GM18870 (cell line): ENCODE data around the gene PTPRCAP.

Experiments used
- ATAC-seq: cut with Tn5 transposase; IDR thresholded peaks from one replicate; pipeline ENCODE4 v1.9.1; 2021; ENCODE audit warnings: moderate library complexity; ENCODE audit not compliant: unreplicated experiment

PTPRCAP gene

GRCh38 chr11:67441731-67442351 is 4.4 kb upstream of the PTPRCAP start:
- ATAC-seq: no peak

GRCh38 chr11:67441098-67441563 is 3.6 kb upstream of the PTPRCAP start:
- no peak for ATAC-seq

- ATAC-seq: no peak
Observed at GRCh38 chr11:67440229-67441097, 3.0 kb upstream of the PTPRCAP start.

DNA sequence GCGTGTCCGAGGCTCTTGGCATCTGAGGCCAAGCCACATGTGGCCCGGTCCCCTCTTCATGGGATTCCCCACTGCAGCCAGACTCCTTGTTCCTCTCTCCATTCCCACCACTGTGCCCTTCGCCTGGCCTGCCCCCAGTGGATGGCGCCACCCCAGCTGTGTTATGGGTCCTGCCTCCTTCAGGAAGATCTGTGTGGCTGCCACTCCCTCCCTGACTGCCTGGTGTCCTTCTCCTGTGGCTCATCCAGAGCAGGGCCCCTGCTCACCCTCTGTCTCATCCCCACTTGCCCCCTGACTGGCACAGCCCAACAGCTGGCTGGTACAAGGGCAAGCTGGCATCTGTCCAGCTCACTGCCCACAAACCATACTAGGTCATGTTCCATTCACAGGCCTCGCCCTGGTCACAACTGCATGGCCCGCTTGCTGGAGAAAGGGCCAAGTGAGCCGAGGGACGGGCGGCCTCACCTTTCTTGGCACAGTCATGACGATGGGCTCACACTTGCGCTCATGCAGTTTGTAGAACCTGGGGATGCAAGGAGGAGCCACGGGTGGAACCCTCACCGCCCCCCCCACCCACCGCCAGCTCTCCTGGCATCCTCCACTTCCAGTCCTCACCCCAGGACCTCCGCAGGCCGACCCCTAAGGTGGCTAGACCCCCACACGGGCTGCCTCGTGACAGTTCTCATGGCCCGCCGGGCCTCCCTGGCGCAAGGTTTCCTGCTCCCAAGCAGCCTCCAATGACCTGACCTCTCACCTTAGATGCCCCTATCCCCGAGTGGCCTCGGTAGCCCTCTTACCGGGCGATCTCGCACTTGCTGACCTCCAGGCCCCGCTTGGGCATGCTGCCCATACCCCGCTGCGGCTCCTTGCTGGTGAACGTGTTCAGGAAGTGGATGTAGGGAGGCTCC is 2.1 kb upstream of the PTPRCAP start:
- ATAC-seq: no peak

DNA sequence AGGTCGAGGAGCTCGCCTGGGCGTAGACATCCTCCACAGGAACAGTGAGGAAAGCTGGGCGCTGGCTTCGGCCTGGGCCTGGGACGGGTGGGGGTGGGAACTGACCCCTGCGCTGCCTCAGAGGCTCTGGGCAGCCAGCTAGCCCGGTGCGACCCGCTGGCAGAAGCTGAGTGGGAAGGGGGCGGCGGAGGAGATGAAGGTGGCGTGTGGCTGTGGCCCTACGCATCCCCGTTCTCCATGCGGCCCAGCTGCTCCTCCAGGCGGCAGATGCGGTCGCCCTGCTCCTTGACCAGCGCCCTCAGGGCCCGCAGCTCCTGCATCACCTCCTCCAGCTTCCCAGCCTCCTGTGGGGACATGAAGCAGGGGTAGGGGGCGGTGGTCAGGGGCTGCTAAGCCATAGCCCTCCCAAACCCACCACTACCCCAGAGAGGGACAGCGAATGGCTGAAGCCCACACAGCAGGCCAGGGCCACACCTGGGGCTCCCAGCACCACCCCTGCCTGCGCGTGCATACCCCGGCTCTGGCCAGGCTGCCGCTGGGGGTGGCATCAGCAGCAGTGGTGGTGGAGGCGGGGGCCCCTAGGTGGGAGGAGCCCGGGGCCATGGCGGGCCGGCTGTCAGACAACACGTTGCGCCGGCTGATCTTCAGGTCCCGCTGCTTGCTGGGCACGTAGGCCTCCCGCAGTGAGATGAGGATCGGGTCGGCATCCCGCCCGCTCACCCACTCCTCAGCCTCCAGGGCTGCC is 848 bp upstream of the PTPRCAP start:
- no peak for ATAC-seq

DNA sequence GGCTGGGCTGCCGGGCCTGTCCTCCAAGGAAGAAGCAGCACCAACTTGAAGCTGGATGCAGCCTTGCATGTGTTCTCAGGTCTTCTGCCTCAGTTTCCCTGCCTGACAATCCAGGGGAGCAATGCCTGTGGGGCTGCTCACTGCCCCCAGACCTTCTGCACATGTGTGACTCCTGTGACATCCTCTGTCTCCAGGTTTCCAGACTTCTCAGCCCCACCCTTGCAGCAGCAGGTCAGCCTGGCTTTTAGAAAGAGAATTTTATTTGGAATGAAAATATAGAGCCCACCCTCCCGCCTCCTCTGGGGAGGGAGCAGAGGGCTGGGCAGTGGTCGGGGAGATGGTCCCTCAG is 301 bp upstream of the PTPRCAP start:
- ATAC-seq: no peak

- ATAC-seq: no peak
Observed at GRCh38 chr11:67436459-67437081, 912 bp downstream of the PTPRCAP start.

DNA sequence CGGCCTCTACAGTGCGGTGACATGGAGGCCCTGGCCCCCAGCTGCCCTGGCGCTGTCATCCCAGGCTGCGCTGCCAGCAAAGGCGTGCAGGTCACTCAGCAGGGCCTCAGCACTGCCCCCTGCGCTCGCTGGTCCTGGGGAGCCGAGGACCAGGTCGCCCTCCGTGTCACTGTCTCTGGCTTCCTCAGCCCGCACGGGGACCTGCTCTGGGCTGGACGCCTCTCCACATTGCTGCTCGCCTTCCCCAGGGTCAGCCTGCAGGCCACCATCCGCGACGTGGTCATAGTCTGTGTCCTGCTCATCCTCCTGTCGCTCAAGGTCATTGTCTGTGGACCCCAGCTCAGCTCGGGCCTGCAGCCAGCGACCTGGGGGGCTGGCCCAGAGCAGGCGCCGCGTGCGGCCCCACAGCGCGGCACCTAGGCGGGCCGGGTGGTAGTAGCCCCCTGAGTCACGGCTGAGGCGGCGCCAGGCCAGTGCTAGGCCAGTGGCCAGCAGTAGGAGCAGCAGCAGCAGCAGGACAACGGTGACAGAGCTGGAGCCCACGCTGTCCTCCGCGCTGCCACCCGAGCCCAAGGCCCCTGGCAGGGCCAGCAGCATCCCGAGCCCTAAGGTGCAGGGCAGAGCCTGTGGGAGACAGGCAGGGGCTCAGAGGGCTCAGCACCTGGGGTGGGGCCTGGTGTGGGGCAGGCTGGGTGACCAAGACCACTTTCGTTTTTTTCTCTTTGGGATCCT is 1.6 kb downstream of the PTPRCAP start:
- no peak for ATAC-seq

DNA sequence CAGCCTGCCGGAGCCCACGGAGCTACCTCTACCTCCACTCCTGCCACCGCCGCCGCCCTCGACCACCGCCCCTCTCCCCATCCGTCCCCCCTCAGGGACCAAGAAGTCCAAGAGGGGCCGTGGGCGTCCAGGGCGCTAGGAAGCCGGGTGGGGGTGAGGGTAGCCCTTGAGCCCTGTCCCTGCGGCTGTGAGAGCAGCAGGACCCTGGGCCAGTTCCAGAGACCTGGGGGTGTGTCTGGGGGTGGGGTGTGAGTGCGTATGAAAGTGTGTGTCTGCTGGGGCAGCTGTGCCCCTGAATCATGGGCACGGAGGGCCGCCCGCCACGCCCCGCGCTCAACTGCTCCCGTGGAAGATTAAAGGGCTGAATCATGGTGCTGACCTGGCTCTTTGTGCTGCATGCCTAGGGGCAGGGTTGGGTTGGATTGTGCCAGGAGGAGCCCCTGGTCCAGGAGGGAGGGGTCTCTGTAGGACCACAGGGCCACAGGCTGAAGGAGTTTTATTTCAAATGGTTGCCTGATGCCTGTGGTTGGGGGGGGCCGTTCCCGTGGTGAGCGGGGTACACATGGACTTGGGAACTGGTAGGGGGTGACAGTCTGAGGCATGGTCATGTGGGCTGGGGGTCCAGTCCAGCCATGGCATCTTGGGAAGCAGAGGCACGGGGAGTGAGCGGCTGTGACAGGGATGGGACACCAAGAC is 2.3 kb downstream of the PTPRCAP start:
- ATAC-seq: no peak

GRCh38 chr11:67434395-67434881 is 3.0 kb downstream of the PTPRCAP start:
- ATAC-seq: no peak

- no peak for ATAC-seq
Observed at GRCh38 chr11:67433536-67434394, 3.7 kb downstream of the PTPRCAP start.

DNA sequence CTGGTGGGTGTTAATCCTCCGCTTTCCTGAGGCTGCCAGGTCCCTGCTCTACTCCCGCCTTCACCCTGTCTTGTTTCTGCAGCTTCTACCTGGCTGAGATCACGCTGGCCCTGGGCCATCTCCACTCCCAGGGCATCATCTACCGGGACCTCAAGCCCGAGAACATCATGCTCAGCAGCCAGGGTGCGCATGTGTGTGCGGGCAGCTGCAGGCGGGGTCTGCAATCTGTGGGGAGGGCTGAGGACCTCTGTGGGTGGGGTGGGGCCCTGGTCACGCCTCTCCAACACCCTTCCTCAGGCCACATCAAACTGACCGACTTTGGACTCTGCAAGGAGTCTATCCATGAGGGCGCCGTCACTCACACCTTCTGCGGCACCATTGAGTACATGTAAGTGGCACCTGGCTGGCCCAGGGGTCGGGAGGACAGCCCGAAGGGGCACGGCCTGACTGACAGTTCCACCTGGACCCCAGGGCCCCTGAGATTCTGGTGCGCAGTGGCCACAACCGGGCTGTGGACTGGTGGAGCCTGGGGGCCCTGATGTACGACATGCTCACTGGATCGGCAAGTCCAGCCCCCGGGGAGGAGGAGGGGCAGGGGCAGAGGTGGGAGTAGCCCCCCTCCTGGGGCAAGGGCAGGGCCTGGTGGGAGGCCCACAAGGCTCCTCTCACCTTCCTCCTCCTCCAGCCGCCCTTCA is 4.7 kb downstream of the PTPRCAP start:
- ATAC-seq: no peak

GRCh38 chr11:67431346-67432249 is 5.9 kb downstream of the PTPRCAP start:
- no peak for ATAC-seq

- no peak for ATAC-seq
Observed at GRCh38 chr11:67429722-67430121, 7.8 kb downstream of the PTPRCAP start.

GRCh38 chr11:67429038-67429668 is 8.3 kb downstream of the PTPRCAP start:
- ATAC-seq: no peak
